Measurements from ENCODE around the gene NHLRC2.

- TF ChIP-seq CTCF (conservative IDR thresholded peaks at IDR 0.05; ENCODE audit: low read depth in 2 of 2) (no peak), EZH2phosphoT487 (IDR thresholded peaks at IDR 0.05; ENCODE audit: unreplicated experiment) (no peak), CREB1 (CRISPR knock-in tag; IDR thresholded peaks at IDR 0.05; ENCODE audit: low read depth) (no peak), EZH2 (IDR thresholded peaks at IDR 0.05; ENCODE audit: low read depth, unreplicated experiment) (no peak), POLR2AphosphoS5 (IDR thresholded peaks at IDR 0.05; ENCODE audit: low read depth) (no peak), REST (IDR thresholded peaks at IDR 0.05; ENCODE audit: unreplicated experiment) (no peak), JUNB (IDR thresholded peaks at IDR 0.05; ENCODE audit: unreplicated experiment) (no peak)
Measured at GRCh38 chr10:113858541-113858940, 4.1 kb downstream of the NHLRC2 start.

Measured in GM23338 (cell line).